HG02759 (cell line): ENCODE results near the gene MLLT3.

Experiments
- ATAC-seq: cut with Tn5 transposase; IDR thresholded peaks from one replicate; pipeline ENCODE4 v1.9.1; 2021; ENCODE audit warnings: mild to moderate bottlenecking, moderate library complexity; ENCODE audit not compliant: unreplicated experiment

Gene MLLT3

DNA sequence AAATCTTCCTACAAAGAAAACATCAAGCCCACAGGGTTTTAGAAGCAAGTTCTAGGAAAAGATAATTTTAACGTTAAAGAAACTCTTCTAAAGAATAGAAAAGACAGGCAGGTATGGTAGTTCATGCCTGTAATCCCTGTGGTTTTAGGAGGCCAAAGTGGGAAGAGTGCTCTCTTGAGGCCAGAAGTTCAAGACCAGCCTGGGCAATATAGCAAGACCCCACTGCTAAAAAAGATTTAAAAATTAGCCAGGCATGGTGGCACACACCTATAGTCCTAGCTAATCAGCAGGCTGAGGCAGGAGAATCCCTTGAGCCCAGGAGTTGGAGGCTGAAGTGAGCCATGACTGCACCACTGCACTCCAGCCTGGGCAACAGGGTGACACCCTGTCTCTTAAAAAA, 193.3 kb downstream of the MLLT3 start:
- no peak for ATAC-seq

DNA sequence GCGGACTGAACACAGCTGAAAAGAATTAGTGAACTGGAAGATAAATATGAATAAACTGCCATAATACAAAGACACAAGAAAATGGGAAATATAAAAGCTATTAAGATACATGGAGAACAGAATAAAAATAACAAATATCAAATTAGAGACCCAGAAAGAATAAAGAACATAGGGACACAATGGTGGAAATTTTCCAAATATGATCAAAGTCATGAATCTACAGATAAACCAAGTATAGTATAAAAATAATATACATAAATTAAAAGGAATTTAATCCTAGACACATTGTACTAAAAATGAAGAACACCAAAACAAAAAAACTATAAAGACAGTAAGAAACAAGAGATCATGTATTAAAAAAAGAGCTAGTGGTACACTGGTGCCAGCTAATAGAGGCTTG, 194.9 kb downstream of the MLLT3 start:
- ATAC-seq = no peak

DNA sequence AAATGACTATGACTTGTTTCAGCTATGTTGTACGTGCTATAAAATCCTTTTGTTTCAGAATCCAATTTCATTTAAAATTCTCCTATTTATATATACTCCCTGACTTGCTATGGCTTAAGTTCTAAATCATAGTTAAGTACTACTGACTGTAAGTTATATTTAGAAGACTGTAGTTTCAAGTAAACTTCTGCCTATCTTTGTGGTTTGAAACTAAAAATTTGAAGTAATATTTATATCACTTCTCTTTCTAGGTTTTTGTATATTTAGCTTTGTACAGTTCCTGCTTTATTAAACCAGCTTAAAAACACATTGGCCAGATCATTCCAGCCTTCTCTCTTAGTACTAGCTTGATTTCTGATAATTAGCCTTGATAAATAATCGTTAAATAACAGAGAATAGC, 196.3 kb downstream of the MLLT3 start:
- no peak for ATAC-seq

DNA sequence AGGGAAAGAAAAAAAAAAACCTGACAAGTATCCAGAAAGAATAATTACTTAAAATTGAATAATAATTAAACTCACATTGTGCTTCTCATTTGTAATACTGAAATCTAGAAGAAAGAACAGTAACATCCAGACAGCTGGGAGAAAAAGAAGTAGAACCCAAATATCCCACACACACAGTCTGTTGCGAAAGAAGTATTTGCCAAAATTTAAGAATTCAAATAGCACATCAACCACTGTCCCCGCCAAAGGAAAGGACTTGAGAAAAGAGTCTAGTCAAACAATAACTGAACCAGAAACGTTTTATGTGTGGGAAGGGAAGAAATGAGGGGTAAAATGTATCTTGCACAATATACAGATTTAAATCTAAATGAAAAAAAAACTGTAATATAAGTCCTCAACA, 202.8 kb downstream of the MLLT3 start:
- no peak for ATAC-seq

DNA sequence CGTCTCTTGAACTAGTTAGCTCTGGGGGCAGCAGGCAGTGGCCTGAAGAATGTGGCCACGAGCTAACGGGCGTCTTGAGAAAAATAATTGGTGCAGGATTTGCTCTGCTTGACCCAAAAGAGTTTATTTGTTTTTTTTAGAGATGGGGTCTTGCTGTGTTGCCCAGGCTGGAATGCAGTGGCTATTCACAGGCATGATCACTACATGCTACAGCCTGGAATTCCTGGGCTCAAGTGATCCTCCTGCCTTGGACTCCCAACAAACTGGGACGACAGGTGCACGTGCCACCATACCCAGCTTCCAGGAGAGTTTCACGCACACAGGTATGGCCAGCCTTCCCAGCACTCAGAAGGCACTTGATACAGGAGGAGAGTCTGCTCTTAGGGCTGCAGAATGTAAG, 203.8 kb downstream of the MLLT3 start:
- ATAC-seq = no peak

DNA sequence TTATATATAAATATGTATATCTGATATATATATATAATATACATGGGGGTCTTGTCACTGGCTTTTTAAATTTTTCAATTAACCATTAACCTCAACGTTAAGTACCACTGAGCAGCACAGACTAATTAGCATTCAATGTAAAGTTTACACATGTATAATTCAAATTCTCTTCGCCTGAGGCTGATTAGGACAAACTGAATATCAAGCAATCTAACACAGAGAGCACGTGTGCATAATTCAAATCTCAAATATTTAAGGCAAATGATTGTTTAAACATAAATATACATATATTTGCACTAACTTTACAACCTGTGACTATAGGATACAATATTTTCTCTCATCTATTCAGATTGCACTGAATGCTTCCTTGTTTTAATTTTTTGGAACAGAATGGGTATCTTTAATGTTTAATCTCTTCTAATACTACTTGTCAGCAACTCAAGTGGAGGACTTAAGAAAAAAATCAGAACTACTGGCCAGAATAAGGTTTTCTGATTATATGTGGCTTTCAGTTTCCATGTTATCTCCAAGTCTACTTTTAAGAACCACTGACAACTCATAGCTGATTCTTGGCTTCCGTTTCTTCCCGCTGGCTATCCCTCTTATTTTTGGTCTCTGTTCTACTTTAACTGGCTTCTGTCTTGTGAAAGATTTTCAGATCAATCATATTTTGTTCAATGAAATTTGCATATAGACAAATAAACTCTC, 204.8 kb downstream of the MLLT3 start:
- no peak for ATAC-seq

DNA sequence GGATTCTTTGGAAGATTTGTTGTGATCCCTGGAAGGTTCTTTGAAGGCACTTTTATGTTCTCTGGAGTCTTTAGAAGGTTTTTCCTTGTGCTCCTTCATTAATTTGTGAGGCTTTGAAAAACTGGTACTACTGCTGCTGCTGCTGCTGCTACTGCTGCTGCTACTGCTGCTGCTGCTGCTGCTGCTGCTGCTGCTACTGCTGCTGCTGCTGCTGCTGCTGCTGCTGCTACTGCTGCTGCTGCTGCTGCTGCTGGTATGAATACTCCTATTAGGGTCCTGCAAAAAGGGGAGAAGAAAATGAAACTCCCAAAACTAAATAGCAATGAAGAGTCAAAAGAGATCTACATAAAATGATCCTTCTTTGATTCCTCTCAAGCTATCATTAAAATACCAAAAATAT, 208.1 kb downstream of the MLLT3 start:
- ATAC-seq = no peak

DNA sequence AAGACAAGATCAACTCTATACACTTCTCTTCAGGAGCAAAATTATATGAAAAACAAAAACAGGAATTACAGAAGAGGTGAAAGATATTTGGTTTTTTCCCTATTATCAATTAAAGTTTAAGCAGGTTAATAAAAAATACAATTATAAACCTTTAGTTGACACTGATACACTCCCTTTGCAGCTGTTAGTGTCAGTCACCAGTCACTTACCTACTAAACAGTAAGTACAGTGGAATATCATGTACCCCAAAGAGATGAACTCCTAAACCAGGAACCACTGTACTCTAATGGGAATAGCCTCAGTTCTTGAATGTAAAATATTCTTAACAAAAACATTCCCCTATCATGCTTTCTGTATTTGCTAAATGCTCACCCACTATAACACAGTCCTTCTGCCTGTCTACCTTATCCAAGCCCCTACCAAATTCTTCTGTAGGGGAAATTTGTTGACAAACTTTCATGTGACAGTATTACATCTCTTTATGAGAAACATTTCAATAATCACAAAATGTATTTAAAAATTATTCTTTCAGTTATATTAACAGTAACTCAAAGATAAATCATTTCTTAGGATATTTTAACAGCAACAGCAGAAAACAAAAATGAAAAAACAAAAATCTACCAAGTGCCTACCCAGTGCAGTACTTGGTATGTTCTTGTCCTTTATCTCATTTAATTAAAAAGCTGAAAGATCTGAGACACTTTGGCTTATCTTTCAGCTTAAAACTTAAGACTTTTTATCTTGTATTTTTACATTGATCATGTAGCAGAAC, 212.8 kb downstream of the MLLT3 start:
- no peak for ATAC-seq

DNA sequence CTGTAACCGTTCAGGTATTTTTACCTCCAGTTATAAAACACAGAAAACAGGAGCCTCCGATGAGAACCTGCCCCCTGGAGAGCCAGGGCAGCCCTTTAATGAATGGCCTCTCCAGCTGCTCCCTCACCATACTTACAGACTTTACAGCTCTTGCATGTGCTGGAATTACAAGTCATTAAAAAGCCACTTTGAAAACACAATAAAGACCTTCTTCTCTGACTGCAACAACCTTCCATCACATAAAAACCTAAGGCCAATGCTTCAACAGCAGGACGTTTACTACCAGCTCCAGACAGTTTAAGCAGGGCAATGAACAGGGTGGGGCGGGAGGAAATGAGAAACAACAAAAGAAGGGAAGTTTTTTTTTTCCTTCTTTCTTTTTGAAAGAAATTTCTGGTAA, 213.8 kb downstream of the MLLT3 start:
- ATAC-seq = no peak

DNA sequence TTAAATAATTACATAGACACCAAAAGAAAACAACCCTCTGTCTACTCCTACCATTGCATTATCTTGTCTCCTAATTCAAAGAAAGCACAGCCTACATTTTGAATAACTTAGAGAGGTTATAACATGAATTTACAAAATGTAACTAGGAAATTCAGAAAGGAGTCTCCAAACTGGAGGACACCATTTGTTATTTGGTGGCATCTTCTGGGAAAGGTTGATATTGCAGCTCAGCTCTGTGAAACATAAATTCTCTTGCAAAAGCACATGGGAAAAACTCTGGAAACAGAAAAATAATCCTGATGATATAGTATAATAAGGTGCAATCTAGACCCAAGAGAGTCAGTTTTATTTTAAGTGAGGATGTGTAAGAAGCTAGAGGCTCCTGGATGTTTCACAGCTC, 215.3 kb downstream of the MLLT3 start:
- no peak for ATAC-seq

DNA sequence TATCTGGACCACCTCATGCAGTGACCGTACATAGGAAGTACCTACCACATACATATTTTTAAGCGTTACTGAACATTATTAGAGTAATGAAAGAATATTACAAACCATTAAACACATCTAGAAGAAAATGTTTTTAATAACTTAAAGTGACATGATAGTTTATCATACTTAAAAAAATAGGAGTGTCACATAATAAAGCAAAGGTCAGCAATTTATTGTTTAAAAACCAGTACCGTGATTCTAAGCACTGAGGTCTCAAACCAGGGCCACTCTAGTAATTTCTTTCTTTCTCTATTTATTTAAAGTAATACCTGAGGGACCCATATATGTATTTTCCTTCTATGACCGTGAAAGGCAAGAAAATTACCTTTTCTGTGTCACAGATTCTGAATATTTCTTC, 216.0 kb downstream of the MLLT3 start:
- no peak for ATAC-seq

DNA sequence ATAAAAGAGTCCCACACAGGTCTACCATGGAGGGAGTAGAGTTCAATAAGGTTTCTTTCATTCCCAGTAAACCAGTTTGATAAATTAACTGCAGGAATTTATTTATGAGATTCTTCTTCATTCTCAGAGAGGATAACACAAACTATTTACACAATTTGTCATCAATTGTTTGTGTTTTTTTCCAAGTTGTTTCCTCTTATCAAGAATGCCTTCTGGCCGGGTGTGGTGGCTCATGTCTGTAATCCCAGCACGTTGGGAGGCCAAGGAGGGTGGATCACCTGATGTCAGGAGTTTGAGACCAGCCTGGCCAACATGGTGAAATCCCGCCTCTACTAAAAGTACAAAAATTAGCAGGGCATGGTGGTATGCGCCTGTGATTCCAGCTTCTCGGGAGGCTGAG, 216.7 kb downstream of the MLLT3 start:
- ATAC-seq = no peak

DNA sequence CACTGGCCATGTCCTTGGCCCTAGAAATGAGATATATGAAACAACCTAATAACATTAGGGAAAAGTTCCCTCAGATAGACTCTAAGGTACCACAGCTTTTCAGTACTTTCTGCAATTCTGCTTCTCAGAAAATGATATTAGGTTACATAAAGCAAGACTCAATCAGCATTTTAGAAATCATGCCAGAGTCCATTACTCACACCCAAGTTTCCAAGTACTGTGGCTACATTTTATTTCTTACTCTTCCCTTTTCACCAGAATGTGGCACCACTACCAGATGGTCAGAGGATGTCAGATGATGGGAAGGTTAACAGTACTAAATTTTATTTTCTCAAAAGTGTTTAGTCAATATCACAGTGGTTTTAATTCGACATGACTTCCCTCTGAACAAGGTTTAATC, 217.2 kb downstream of the MLLT3 start:
- ATAC-seq = no peak

DNA sequence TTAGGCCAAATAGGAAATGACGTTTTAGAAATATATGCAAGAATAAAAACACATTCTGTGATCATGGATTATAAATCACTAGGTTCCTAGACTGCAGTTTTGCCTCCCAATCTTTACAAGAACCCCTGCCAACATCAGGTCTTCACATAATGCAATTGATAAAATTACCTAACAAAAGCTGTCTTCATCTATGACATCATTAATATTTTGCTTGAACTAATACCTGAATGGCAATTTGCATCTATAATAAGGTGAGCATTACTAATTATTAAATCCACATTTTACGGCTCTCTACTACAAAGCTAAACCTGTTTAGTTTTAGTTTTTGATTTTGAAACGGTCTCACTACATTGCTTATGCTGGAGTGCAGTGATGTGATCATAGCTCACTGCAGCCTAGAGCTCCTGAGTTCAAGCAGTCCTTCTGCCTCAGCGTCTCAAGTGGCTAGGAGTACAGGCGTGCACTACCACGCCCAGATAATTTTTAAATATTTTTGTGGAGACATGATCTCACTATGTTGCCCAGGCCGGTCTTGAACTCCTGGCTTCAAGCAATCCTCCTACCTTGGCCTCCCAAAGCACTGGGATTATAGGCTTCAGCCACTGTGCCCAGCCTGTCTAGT, 218.0 kb downstream of the MLLT3 start:
- no peak for ATAC-seq

DNA sequence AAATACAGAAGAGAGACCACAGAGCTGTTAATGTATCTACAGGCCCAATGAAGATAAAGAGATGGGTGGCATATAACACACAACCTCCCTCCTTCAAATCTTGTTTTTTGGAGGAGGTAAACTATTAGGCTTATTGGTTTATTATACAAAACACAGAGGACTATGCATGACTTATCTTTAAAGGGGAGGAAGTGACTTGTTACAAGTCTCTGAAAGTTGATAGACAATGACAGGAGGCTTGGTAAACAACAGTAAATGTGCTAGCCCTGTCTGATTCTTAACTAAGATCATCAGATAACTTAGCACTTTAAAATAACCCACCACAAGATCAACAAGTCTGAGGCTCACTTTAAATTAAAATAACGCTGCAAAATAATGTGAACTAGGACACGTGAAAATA, 219.0 kb downstream of the MLLT3 start:
- ATAC-seq = no peak

DNA sequence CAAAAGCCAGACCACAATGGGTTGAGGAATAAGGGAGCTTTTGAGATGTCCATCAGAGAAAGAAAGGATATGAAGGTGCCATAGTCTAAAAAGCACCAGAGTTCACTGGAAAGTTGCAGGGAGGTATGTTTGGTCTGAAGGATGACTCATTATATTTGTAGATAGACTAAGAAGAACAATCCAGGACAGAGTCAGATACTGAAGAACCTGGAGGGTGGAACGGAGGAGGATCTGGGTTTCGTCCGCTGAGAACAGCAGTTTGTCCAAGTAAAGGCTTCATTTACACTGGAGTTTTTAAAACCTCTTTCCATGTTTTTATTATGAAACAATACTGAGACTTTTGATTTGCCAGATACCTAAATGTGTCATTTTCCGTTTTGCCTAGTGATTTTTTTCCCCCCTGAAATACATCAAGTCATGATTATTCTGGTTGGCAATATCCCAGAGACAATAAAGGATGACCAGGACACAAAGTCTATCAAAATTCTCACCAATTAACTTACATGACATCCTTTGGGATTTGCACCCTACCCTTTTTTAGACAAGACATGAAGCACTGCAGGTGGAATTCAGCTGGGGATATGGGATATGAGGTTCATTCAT, 219.9 kb downstream of the MLLT3 start:
- no peak for ATAC-seq

DNA sequence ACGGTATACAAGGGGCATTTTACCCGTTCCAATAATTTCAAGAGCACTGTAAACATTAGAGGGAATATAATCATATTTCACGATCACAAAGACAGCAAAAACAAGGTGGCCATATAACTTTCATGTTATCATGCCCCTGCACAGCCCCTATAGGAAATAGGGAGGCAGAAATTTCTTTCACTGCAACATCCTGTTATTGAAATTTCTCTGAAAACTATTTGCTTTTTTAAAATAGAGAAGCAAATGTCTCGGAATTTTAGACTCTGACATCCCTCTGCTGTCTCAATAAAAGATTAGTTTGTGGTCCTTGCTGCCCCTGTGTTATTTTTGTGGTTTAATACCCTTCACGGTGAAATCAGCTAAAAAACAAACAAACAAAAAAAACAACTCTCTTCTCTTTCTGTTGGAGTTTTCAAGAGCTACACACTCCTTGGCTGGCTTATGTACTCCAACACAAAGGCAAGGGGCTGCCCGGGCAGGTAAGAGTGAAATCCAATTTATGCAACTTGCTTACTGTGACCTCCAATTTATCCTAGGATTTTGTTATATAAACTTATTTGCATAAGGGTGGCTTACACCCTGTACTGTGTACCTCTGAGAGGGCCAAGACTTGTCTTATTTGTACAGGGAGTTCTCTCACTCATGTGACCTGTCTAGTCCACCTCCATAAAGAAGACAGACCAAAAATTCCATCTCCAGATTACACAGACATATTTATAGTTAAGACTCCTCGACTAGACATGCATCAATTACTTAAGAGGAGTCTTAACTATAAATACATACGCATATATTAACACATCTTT, 223.6 kb downstream of the MLLT3 start:
- ATAC-seq = no peak

DNA sequence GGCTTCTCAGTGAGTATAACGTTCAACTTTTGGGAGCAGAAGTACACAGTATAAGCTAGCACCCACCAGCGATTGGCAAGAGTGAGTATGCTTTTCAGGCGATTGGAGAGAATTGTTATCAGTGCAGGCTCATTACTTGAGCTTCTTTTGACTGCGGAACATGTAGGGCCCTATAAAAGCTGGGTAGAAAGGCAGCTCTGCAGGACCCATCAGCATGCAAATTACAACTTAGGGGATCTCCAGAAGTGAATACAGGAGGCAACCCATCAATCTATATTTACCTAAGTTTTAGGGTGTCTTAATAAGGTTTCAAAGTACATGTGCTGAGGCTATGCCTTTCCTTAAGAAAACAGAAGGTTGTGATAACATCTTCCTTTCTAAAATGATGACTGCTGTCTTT, 225.0 kb downstream of the MLLT3 start:
- no peak for ATAC-seq

DNA sequence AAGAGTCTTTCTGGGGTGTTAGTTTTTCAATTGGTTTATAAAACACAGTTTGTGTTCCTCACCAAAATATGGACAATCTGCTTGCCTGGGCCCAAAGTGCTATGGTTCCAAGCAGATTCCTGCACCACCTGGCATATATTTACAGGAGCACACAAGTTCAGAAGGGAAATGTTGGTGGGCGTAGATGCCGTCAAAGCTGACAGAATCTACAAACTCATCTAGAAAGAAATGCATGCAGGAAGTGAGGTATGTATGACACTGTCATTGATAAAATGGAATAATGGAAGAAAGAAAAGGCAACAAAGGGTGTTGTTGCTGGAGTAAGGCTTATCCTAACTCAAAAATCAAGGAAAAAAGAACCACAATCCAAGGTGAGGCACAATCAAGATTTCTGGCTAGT, 225.8 kb downstream of the MLLT3 start:
- ATAC-seq = no peak

DNA sequence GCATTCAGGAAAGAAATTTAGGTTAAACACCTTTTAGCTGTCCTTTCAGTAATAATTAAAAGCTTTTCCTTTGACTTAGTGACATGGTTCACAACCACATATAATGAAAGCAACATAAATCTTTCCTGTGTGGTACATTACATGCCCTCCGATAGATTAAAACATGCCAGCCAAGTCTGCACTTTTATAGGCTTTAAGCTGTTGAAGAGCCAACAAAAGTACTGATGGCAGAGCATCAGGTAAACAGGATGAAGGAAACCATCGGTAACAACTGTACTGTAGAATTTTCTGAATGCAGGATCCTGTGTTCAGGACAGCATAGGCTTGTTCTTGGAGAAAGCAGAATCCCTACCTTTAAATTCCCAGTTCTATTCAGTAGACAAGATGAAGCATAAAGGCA, 226.6 kb downstream of the MLLT3 start:
- no peak for ATAC-seq

DNA sequence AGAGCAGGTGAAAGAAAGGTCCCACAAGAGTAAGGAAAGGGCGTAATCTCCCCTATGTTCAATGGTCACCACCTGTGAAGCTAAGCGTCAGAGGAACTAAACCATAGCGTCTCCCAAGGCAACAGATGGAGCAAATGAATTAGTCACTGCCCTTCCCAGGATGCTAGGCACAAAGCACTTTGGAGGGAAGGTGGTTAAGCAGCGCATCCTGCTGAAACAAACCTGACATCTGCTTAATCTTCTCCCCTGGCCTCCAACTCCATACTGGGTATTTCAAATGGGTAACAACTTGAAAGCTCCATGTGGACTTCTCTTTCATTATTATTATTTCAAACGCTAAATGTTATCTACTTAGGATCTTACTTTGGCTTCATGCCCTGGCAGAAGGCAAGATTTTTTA, 227.3 kb downstream of the MLLT3 start:
- no peak for ATAC-seq
